H1 (cell line): ENCODE measurements around the gene SKA1. TPM values are rescaled to one million over a fixed set of nuclear protein-coding genes. Genes with fewer than 3 reads are reported as not detected.

Experiments used
- GTF2F1 ChIP-seq: IDR thresholded peaks from 2 replicates; pipeline ENCODE4 v1.6.1; 2012; ENCODE audit warnings: low read depth, low read length, improper control_type of control experiment, borderline replicate concordance
- polyA plus RNA-seq, 7 experiments: library from polyadenylated mRNA; depleted of rRNA in 3 of 7; stranded (reverse) in 5 of 7; unstranded in 2 of 7; fragments of >200 nt in 5 of 7; fragments of 200-250 nt in 2 of 7; gene quantifications; 1 replicate in 5 of 7; 2 replicates in 1 of 7; 4 replicates in 1 of 7; pipeline versions ENCODE4 v1.2.1 to v1.2.3, GENCODE V29; 2011 to 2013; ENCODE audit warnings: missing spikeins in 2 of 7, mixed read lengths in 2 of 7
- total RNA-seq: library from RNA; stranded (reverse); fragmentation: NEBNext Ultra II Directional; extraction: Animal tissue kit (Norgen Biotek cat#: 25700); gene quantifications from 2 replicates; pipeline ENCODE4 v1.2.1, GENCODE V29; 2021

The SKA1 gene
- total and polyA plus RNA-seq, 2 of the 8 experiments (the other 6 are each of a cell fraction or from before 2014, with no cell fraction given) = 8.6 to 22.9 TPM

DNA sequence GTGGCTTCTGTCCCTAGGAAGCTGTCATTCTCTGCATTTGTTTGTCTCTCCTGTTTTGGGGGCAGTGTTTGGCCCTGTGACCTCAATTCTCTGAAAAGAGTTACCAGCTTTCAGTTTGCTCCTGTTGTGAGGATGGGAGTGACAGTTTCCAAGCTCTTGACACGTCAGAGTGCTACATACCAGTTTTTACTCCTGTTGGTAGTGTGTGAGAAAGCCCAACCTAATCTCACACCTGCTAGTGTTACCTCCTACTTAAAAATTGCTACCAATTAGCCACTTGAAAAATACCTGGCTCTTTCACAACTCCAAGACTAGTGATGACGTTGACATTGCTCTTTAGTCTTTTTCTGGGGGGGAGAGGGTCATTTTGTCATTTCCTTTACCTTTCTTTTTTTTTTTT lies 14.1 kb downstream of the SKA1 start (continued):
- TF ChIP-seq GTF2F1 = no peak
